Limb (tissue), 2 donors: Measurements from ENCODE around the gene ARL15.
"Not testable (repeated sequence)": the region's sequence is repeated elsewhere in the genome, so short reads cannot be mapped to it uniquely, and the experiment has no call there.

Experiments
- DNase-seq, 2 donors: peaks; one replicate each; pipeline ENCODE4 v3.0.0-alpha.2; 2016; ENCODE audit errors: extremely low spot score in 2 of 2

ARL15 gene

DNA sequence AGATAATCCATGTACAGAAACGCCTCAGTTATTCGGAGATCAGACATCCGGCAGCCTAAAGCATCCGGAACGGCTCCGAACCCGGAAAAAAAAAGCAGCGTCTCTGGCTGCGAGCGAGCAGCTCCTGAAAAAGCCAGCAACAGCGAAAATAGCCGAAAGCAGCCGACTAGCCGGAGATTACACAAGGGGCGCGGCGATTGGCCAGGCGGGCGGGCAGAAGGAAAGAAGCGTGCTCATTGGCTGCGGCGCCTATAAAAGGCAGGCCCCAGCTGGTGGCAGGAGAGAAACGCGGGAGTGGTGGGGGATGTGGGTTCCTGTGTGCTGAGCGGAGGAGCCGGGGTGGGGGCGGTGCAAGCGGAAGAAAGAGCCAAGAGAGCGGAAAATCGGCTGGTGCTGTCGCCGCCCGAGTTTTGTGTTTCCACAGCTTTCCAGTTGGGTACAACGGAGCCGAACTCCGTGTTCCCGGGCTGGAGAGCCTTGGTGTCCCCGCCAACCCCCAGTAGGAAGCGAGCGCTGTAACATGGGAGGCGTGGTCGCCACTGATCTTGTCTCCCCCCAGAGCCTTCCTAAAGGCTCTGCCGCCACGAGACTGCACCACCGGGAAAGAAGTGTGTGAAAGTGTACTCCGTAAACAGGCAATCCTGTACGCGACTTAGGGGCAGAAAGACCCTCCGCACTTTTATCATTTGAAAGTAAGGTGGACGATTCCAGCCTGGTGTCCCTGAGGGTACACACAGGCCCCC lies at the start of gene ARL15:
TSS of gene ARL15 (minus strand) at position 141 of the 743 bp plus-strand sequence.
- DNase-seq: peak; percentile 97 to 98

DNA sequence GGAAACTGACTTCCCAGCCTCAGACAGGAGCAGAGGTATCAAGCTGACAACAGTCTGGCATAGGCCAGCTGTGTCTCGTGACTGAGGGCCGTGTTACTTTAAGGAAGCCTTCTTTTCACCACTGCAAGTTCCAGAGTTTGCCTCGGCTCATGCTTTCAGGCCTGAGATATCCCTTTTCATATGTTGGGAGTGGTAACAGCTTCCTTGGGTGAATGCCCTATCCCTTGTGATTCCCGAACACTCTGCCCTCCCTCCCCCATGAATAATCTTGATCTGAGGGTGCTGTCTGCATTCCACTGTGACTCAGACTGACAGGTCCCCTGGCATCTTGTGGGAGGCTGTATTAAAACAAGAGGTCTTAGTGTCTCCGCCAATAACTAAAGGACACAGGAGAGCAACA lies 49.7 kb upstream of the ARL15 start:
- DNase-seq: no peak

GRCh38 chr5:54357408-54358058 lies 47.2 kb upstream of the ARL15 start:
- DNase-seq: no peak

DNA sequence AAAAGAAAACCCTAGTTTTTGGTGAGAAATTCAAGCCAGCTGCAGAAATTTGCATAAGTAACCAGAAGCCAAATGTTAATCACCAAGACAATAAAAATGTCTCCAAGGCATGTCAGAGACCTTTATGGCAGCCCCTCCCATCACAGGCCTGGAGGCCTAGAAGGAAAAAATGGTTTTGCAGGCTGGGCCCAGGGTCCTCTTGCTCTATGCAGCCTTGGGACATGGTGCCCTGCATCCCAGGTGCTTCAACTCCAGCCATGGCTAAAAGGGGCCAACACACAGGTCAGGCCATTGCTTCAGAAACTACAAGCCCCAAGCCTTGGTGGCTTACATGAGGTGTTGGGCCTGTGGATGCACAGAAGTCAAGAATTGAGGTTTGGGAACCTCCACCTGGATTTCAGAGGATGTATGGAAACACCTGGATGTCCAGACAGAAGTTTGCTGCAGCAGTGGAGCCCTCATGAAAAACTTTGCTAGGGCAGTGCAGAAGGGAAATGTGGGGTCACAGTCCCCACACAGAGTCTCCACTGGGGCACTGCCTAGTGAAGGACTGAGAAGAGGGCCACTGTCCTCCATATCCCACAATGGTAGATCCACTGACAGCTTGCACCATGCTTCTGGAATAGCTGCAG lies 43.7 kb upstream of the ARL15 start:
- DNase-seq: not testable (repeated sequence)

DNA sequence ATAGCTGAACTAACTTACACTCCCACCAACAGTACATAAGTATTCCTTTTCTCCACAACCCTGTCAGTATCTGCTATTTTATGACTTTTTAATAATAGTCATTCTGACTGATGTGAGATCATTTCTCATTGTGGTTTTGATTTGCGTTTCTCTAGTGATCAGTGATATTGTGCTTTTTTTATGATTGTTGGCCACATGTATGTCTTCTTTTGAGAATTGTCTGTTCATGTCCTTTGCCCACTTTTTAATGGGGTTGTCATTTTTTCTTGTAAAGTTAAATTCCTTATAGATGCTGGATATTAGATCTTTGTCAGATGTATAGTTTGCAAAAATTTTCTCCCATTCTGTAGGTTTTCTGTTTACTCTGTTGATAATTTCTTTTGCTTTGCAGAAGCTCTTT lies 42.2 kb upstream of the ARL15 start:
- DNase-seq: not testable (repeated sequence)

- DNase-seq: no peak
These were observed 37.0 kb upstream of the ARL15 start for GRCh38 chr5:54347221-54347865.

DNA sequence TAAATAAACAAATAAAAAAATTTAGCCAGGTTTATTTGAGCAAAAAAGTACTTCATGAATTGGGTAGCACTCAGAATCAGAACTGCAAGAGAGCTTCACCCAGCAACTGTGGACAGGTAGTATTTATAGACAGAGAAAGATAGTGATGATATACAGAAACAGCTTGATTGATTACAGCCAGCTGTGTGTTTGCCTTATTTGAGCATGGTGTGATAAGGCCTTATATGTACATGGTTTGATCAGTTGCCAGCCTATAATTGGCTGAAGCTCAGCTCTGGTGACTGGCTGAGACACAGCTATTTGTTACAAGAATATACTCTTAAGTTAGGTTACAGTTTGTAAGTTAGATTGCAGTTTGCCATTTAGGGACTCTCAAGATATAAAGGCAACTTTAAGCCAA lies 34.3 kb upstream of the ARL15 start:
- peak in 1 of 2 donors; percentile 21 for DNase-seq

- DNase-seq: no peak
These were observed 31.6 kb upstream of the ARL15 start for GRCh38 chr5:54341971-54342370.

- no peak for DNase-seq
These were observed 27.1 kb upstream of the ARL15 start for GRCh38 chr5:54337523-54337922.

GRCh38 chr5:54332720-54333119 lies 22.3 kb upstream of the ARL15 start:
- no peak for DNase-seq

DNA sequence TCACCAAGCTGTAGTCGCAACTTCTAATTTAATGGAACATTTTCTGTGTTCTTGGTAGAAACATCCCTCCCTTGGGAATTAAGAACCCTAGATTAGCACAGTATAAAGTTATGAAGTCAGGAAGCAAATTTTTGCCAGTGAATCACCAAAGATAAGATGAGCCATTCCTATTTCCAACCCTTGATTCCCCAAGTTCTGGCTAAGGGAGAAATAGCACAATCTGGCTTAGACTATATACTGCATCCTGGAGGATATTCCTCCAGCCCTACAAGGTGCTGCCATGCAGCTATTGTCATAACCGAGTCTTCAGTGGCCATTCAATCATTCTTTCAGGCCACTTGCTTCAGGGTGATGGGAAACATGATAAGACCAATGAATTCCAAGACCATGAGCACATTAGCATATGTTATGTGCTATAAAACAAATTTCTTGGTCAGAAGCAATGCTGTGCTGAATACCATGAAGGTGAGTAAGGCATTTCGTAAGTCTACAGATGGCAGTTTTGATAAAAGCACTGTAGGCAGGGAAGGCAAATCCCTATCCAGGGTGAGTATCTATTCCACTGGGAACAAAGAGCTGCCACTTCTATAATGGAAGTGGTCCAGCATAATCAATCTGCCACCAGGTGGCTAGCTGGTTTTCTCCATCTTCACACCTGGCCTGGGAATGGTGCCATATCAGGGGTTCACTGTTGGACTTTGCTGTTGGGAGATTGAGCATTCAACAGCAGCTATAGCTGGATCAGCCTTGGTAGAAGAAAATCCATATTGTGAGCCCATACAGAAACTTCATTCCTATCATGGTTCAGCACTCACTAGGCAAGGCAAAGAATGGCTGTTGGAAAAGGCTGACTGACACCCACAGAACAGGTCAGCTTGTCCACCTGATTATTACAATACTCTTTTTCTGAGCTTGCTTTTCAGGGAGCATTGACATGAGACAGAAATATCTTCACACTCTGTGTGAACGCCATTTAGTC lies 19.6 kb upstream of the ARL15 start:
- DNase-seq: no peak

DNA sequence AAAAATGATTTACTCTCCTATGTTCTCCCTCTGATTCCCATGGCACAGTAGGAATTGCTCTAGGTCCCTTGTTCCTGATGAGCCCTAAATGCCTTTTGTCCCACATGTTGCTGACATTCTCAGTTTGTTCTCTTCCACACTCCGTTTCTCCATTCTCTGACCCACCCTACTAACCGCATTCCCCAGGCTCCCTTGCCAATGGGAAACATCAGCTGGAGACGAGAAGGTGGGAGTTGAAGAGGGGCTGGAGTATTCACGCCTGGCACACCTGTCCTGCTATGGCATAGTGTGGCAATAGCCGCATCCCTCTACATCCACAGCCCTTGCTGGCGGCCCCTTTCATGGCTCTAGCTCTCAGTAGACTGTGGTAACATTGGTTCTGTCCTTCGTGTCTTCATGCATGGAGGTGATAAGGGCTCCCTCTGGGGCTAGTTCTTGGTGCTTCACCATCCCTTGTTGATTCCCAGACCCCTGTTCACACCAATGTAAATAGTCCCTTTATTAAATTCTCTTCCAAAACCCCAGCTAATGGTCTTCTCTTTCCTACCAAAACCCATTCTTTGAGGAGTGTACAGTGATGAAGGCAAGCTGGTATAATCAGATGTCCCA lies 16.4 kb upstream of the ARL15 start:
- DNase-seq: no peak

DNA sequence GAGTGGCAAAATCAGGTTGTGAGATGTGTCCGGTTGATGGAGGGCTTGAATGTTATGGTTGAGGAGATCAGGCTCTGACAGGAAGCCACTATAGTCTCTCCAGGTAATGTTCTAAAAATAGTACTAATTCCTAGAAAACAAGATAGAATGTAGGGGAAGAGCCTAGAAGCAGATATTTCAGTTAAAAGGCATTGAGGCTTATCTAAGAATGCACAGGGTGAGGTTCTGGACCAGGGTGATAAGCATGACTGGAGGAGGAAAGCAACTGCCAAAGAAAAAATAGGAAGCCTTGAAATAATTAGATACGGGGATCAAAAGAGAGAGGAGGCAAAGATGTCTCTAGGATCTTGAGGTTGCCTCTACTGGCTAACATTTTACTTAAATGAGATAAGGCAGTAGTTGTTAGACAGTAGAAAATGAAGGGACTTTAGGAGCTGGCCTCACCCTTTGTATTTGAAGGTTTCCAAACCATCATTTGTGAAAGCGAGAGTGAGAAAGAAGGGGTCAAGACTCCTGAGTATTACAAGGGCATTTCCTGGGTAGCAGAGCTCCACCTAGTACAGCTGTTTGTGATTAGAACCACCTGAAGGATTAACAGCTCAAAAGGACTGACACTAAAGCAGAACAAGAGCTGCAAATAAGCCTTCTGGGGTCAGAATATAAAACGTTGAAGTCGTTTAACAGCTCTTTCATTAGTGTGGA lies 15.4 kb upstream of the ARL15 start:
- no peak for DNase-seq

DNA sequence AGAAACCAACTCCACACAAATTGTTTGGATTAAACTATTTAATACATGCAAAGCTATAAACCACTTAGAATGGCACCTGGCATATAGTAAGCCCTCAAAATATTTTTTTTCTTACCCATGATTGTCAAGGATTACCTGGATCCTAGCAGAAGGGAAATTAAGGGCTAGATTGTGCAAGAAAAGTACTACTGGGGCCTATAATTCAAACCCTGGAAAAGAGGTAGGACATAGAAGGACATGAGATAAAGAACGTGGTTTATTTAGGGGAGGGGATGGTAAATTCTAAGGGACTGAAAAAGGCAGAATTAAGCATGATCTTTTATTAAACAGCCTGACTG lies 14.9 kb upstream of the ARL15 start:
- no peak for DNase-seq

DNA sequence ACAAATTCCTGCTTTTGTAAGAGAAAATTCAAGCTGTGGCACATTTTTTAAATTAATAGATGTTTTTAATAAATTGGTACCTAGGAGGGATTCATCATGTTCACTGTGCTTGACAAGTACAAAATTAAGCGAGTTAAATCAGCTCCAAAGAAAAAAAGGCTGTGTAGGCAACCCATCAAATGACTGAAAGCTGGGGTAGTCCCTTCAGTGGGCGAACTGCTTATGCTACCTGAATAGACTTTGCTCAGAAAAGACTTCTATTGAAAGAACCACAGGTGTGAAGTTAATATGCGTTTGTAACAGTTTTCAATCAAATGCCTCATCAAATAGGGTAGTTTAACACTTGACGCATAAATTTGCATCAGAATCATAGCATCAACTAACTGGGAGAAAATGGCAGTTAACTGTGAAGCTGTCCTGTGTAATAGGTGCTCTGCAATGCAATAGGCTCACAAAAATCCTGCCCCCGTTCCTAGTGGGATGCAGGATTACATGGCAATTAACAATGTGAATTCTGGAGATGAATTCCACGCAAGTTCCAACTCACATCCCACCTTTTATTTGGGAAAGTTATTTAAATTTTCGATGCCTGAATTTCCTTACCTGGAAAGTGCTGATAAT lies 14.4 kb upstream of the ARL15 start:
- no peak for DNase-seq

- DNase-seq: no peak
These were observed 13.1 kb upstream of the ARL15 start for GRCh38 chr5:54323495-54323894.

DNA sequence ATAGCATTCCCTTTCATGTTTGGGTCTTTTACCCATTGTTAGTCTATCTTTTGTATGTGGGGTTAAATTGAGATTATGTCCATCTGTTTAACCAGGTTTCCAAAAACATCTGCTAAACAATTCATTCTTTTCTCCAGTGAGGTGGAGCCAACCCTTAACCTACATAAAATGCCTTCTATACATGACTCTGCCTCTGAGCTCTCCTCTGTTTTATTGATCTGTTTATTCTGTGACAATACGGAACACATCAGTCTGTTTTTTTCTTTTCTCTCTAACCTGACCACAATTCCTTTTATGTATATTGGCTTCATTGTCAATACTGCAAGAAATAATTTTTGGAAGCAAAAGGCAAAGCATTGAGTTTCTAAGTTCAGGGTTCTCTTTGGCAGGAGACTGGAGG lies 9.9 kb upstream of the ARL15 start:
- no peak for DNase-seq

DNA sequence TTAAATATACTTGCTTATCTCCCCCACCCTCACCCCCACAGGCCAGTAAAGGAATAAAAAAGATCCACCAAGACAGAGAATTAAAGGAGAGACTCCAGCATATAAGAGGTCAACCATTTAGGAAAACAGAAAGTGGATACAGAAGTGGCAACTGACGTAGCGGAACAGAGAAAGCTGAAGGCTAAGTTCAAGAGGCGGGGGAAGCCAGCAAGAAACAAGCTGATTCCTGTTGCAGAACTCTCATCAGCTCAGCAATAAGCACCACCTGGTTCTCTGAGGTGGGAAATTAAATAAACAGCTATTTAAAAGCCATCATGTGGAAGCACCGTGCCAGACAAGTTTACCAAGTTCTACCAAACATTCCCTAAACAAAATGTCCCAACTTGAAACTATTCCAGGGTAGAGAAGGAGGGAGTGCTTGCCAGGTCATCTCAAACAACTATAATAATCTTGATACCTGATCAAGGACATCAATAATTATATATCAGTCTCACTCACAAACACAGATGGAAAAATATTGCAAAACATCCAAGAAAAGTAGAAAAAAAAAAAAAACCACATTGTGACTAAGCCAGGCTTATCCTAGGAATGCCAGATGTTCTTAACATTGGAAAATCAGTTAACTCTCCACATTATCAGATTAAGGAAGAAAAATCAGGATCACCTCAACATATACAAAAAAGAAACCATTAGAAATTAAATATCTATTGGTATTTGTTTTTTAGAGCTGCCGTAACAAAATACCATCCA lies 7.3 kb upstream of the ARL15 start:
- no peak for DNase-seq
